ENCODE data around the gene WNT7B.
A peak's percentile ranks its signal among the peaks of the same experiment; 100 is the strongest.

The WNT7B gene

GRCh38 chr22:45891471-45891995 is 85.4 kb downstream of the WNT7B start:
- H3K4me1 ChIP-seq (ENCODE audit: control extremely low read depth in 1 of 4, control insufficient read depth in 4 of 4, insufficient read depth in 4 of 4, low read length in 3 of 4) = peaks cover 0 to 19% (median 18%) of the 10 kb centered on the region in 4 experiments
- H3K27me3 ChIP-seq (replicated peaks in 2 of 5; ENCODE audit: control insufficient read depth in 4 of 5, insufficient read depth in 5 of 5, low read length in 4 of 5) = peaks cover 0 to 59% (median 8%) of the 10 kb centered on the region in 5 experiments
- H3K36me3 ChIP-seq (ENCODE audit: control insufficient read depth in 4 of 4, insufficient read depth in 4 of 4, low read length in 3 of 4) = no peaks in the 10 kb centered on the region
- WGBS (ENCODE audit: insufficient coverage) = 20% methylated on average over 5 of the region's 25 CpGs
- no peaks in the 10 kb centered on the region for H3K9me3 ChIP-seq (ENCODE audit: control extremely low read depth in 1 of 5, control insufficient read depth in 4 of 5, insufficient read depth in 2 of 5, low read depth in 1 of 5, low read length in 4 of 5)
- POLR2A ChIA-PET = no interaction called here
- CTCF ChIA-PET = no interaction called here
- DNase-seq = peak in 2 of 3 donors; percentile 42 to 57
- no peak overlapping the region for H3K4me3 ChIP-seq (ENCODE audit: control insufficient read depth in 1 of 7, extremely low read depth in 1 of 7, insufficient read depth in 4 of 7, low read depth in 2 of 7, low read length in 6 of 7)
- H3K27ac ChIP-seq (ENCODE audit: insufficient read depth in 1 of 2, low read depth in 1 of 2, low read length in 2 of 2, poor library complexity in 1 of 2, severe bottlenecking in 2 of 2) = no peak overlapping the region

DNA sequence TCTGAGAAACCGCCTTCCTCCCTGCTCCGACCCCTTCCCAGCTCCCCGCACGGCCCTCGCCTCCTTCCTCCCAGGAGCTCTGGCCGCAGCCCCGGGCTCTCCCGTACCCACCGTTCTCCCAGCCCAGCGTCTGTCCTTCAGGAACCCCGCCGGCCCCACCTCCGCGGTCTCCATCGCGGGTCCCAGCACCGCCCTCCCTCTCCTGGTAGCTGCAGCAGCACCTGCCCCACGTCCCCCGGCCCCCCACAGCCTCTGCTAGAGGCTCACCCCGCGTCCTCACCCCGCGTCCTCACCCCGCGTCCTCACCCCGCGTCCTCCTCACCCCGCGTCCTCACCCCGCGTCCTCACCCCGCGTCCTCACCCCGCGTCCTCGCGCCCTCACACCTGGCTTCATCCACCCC is 85.9 kb downstream of the WNT7B start:
- no peaks in the 10 kb centered on the region for H3K9me3 ChIP-seq (ENCODE audit: control extremely low read depth in 1 of 5, control insufficient read depth in 4 of 5, insufficient read depth in 2 of 5, low read depth in 1 of 5, low read length in 4 of 5)
- H3K36me3 ChIP-seq (ENCODE audit: control insufficient read depth in 4 of 4, insufficient read depth in 4 of 4, low read length in 3 of 4) = no peaks in the 10 kb centered on the region
- POLR2A ChIA-PET = no interaction called here
- 56% methylated on average over 28 of the region's 37 CpGs for WGBS (ENCODE audit: insufficient coverage)
- CTCF ChIA-PET = no interaction called here
- H3K4me1 ChIP-seq (ENCODE audit: control extremely low read depth in 1 of 4, control insufficient read depth in 4 of 4, insufficient read depth in 4 of 4, low read length in 3 of 4) = peaks cover 0 to 19% (median 18%) of the 10 kb centered on the region in 4 experiments
- DNase-seq = no peak
- H3K27ac ChIP-seq (ENCODE audit: insufficient read depth in 1 of 2, low read depth in 1 of 2, low read length in 2 of 2, poor library complexity in 1 of 2, severe bottlenecking in 2 of 2) = no peak overlapping the region
- no peak overlapping the region for H3K4me3 ChIP-seq (ENCODE audit: control insufficient read depth in 1 of 7, extremely low read depth in 1 of 7, insufficient read depth in 4 of 7, low read depth in 2 of 7, low read length in 6 of 7)
- H3K27me3 ChIP-seq (replicated peaks in 2 of 5; ENCODE audit: control insufficient read depth in 4 of 5, insufficient read depth in 5 of 5, low read length in 4 of 5) = peaks cover 0 to 56% (median 8%) of the 10 kb centered on the region in 5 experiments

- no peak for DNase-seq
- Histone ChIP-seq H3K27ac (ENCODE audit: insufficient read depth in 1 of 2, low read depth in 1 of 2, low read length in 2 of 2, poor library complexity in 1 of 2, severe bottlenecking in 2 of 2) (no peak overlapping the region), H3K4me3 (ENCODE audit: control insufficient read depth in 1 of 7, extremely low read depth in 1 of 7, insufficient read depth in 4 of 7, low read depth in 2 of 7, low read length in 6 of 7) (no peak overlapping the region), H3K36me3 (ENCODE audit: control insufficient read depth in 4 of 4, insufficient read depth in 4 of 4, low read length in 3 of 4) (no peaks in the 10 kb centered on the region), H3K4me1 (ENCODE audit: control extremely low read depth in 1 of 4, control insufficient read depth in 4 of 4, insufficient read depth in 4 of 4, low read length in 3 of 4) (peaks cover 0 to 19% (median 18%) of the 10 kb centered on the region in 4 experiments), H3K27me3 (replicated peaks in 2 of 5; ENCODE audit: control insufficient read depth in 4 of 5, insufficient read depth in 5 of 5, low read length in 4 of 5) (peaks cover 0 to 52% (median 8%) of the 10 kb centered on the region in 5 experiments), H3K9me3 (ENCODE audit: control extremely low read depth in 1 of 5, control insufficient read depth in 4 of 5, insufficient read depth in 2 of 5, low read depth in 1 of 5, low read length in 4 of 5) (no peaks in the 10 kb centered on the region)
- ChIA-PET CTCF (no interaction called here), POLR2A (no interaction called here)
- 98% methylated on average over 9 of the region's 26 CpGs for WGBS (ENCODE audit: insufficient coverage)
These were observed 86.7 kb downstream of the WNT7B start for GRCh38 chr22:45890351-45890635.

- WGBS (ENCODE audit: insufficient coverage) = 21% methylated on average over 48 of the region's 56 CpGs
- ChIA-PET POLR2A (no interaction called here), CTCF (no interaction called here)
- Histone ChIP-seq H3K4me1 (ENCODE audit: control extremely low read depth in 1 of 4, control insufficient read depth in 4 of 4, insufficient read depth in 4 of 4, low read length in 3 of 4) (peaks cover 0 to 22% (median 18%) of the 10 kb centered on the region in 4 experiments), H3K36me3 (ENCODE audit: control insufficient read depth in 4 of 4, insufficient read depth in 4 of 4, low read length in 3 of 4) (no peaks in the 10 kb centered on the region), H3K27ac (ENCODE audit: insufficient read depth in 1 of 2, low read depth in 1 of 2, low read length in 2 of 2, poor library complexity in 1 of 2, severe bottlenecking in 2 of 2) (no peak overlapping the region), H3K9me3 (ENCODE audit: control extremely low read depth in 1 of 5, control insufficient read depth in 4 of 5, insufficient read depth in 2 of 5, low read depth in 1 of 5, low read length in 4 of 5) (no peaks in the 10 kb centered on the region), H3K4me3 (ENCODE audit: control insufficient read depth in 1 of 7, extremely low read depth in 1 of 7, insufficient read depth in 4 of 7, low read depth in 2 of 7, low read length in 6 of 7) (no peak overlapping the region), H3K27me3 (replicated peaks in 2 of 5; ENCODE audit: control insufficient read depth in 4 of 5, insufficient read depth in 5 of 5, low read length in 4 of 5) (peaks cover 0 to 52% (median 8%) of the 10 kb centered on the region in 5 experiments)
- DNase-seq = no peak
These were observed 87.2 kb downstream of the WNT7B start for GRCh38 chr22:45889539-45890350.

DNA sequence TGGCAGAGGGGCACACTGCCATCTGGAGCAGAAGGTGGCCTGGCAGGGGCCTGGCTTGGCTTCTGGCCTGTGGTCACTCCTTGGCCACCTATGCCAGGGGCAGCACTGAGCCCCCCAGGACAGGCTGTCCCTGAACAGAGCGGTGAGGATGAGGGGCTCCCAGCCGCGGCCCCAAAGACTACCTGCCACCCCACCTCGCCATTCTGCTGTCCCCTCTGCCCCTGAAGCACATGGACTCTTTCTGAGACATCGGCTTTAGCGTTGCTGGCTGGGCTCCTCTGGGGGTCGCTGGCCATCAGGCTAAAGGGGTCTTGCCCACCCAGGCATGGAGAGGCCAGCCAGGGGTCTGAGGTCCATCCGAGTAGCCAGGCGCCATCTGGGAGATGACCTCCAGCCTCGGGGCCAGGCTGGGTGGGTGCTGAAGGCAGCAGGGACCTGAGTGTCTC is 87.8 kb downstream of the WNT7B start:
- Histone ChIP-seq H3K36me3 (ENCODE audit: control insufficient read depth in 4 of 4, insufficient read depth in 4 of 4, low read length in 3 of 4) (no peaks in the 10 kb centered on the region), H3K27ac (ENCODE audit: insufficient read depth in 1 of 2, low read depth in 1 of 2, low read length in 2 of 2, poor library complexity in 1 of 2, severe bottlenecking in 2 of 2) (no peak overlapping the region), H3K27me3 (replicated peaks in 2 of 5; ENCODE audit: control insufficient read depth in 4 of 5, insufficient read depth in 5 of 5, low read length in 4 of 5) (peaks cover 0 to 58% (median 8%) of the 10 kb centered on the region in 5 experiments), H3K9me3 (ENCODE audit: control extremely low read depth in 1 of 5, control insufficient read depth in 4 of 5, insufficient read depth in 2 of 5, low read depth in 1 of 5, low read length in 4 of 5) (no peaks in the 10 kb centered on the region), H3K4me3 (ENCODE audit: control insufficient read depth in 1 of 7, extremely low read depth in 1 of 7, insufficient read depth in 4 of 7, low read depth in 2 of 7, low read length in 6 of 7) (no peak overlapping the region), H3K4me1 (ENCODE audit: control extremely low read depth in 1 of 4, control insufficient read depth in 4 of 4, insufficient read depth in 4 of 4, low read length in 3 of 4) (peaks cover 0 to 25% (median 18%) of the 10 kb centered on the region in 4 experiments)
- DNase-seq = no peak
- WGBS (ENCODE audit: insufficient coverage) = 93% methylated on average over 5 of the region's 10 CpGs
- ChIA-PET POLR2A (no interaction called here), CTCF (no interaction called here)

- H3K4me1 ChIP-seq (ENCODE audit: control extremely low read depth in 1 of 4, control insufficient read depth in 4 of 4, insufficient read depth in 4 of 4, low read length in 3 of 4) = peaks cover 0 to 25% (median 18%) of the 10 kb centered on the region in 4 experiments
- CTCF ChIA-PET = interaction anchor here (0.6 kb wide), 1 partner anchor 102 kb away, joined by 3 read pairs; no protein-coding TSS in a partner anchor
- no peak overlapping the region for H3K4me3 ChIP-seq (ENCODE audit: control insufficient read depth in 1 of 7, extremely low read depth in 1 of 7, insufficient read depth in 4 of 7, low read depth in 2 of 7, low read length in 6 of 7)
- POLR2A ChIA-PET = no interaction called here
- H3K27ac ChIP-seq (ENCODE audit: insufficient read depth in 1 of 2, low read depth in 1 of 2, low read length in 2 of 2, poor library complexity in 1 of 2, severe bottlenecking in 2 of 2) = no peak overlapping the region
- WGBS (ENCODE audit: insufficient coverage) = 100% methylated on average over 13 of the region's 27 CpGs
- no peak for DNase-seq
- no peaks in the 10 kb centered on the region for H3K9me3 ChIP-seq (ENCODE audit: control extremely low read depth in 1 of 5, control insufficient read depth in 4 of 5, insufficient read depth in 2 of 5, low read depth in 1 of 5, low read length in 4 of 5)
- peaks cover 0 to 62% (median 8%) of the 10 kb centered on the region in 5 experiments for H3K27me3 ChIP-seq (replicated peaks in 2 of 5; ENCODE audit: control insufficient read depth in 4 of 5, insufficient read depth in 5 of 5, low read length in 4 of 5)
- no peaks in the 10 kb centered on the region for H3K36me3 ChIP-seq (ENCODE audit: control insufficient read depth in 4 of 4, insufficient read depth in 4 of 4, low read length in 3 of 4)
These were observed 88.5 kb downstream of the WNT7B start for GRCh38 chr22:45888221-45889092.
